GM23248 (cell line): ENCODE results near the gene DNAJB4.

Experiments
- EZH2 ChIP-seq: fragments of 200-600 bp; sonication (generic); IDR thresholded peaks from 2 replicates; pipeline ENCODE4 v1.6.1; 2018; ENCODE audit warnings: antibody characterized with exemption, mild to moderate bottlenecking; ENCODE audit not compliant: insufficient read depth, poor library complexity, severe bottlenecking
- EZH2phosphoT487 ChIP-seq: fragments of 200-600 bp; sonication (generic); IDR thresholded peaks from 2 replicates; pipeline ENCODE4 v1.6.1; 2018; ENCODE audit warnings: antibody characterized with exemption, moderate library complexity, mild to moderate bottlenecking, low read depth; ENCODE audit not compliant: insufficient read depth

DNA sequence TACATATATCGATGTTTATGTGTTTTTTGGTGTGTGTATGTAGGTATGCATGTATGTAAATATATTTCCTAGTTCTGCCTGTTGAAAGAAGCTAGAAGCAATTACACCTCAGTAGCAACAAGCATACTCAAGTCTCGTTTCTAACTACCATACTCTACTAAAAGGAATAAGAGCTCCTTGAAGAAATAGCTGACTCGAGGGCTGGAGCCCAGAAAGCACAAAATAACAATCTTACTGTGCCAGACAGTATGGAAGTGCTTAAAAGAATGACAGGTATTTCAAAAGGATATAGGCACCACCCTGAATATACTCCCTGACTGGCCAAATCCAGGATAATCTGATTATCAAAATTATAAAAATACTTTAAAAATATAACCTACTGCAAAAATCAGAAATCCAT lies 49.0 kb upstream of the DNAJB4 start:
- TF ChIP-seq EZH2phosphoT487 (no peak), EZH2 (no peak)
